Liver (tissue), 9 donors: ENCODE results near the gene KLF16. TPM values are rescaled to one million over a fixed set of nuclear protein-coding genes. Genes with fewer than 3 reads are reported as not detected.

Source experiments
- DNase-seq: peaks from one replicate; pipeline ENCODE4 v3.0.0-alpha.2; 2017; ENCODE audit warnings: low spot score
- H3K27ac ChIP-seq, 2 donors: one replicate each; pipeline ENCODE4 v1.7.0; 2013; ENCODE audit warnings: inconsistent platforms in 2 of 2, low read length in 2 of 2, control low read depth in 1 of 2, low read depth in 1 of 2, mild to moderate bottlenecking in 1 of 2
- H3K27me3 ChIP-seq, 4 donors: one replicate each; pipeline versions ENCODE4 v1.6.1 to v1.7.0; 2013; ENCODE audit warnings: low read length in 3 of 4, inconsistent platforms in 1 of 4, mild to moderate bottlenecking in 1 of 4, moderate library complexity in 1 of 4; ENCODE audit not compliant: control insufficient read depth in 4 of 4, insufficient read depth in 4 of 4
- H3K36me3 ChIP-seq, 4 donors: one replicate each; pipeline versions ENCODE4 v1.6.1 to v1.7.0; 2013; ENCODE audit warnings: low read length in 3 of 4, mild to moderate bottlenecking in 3 of 4, low read depth in 1 of 4, moderate library complexity in 1 of 4; ENCODE audit not compliant: control insufficient read depth in 4 of 4, insufficient read depth in 3 of 4
- H3K4me1 ChIP-seq, 4 donors: one replicate each; pipeline versions ENCODE4 v1.6.1 to v1.7.0; 2013; ENCODE audit warnings: low read length in 3 of 4, mild to moderate bottlenecking in 3 of 4, moderate library complexity in 1 of 4; ENCODE audit not compliant: control insufficient read depth in 4 of 4, insufficient read depth in 4 of 4
- H3K4me3 ChIP-seq, 3 donors: one replicate each; pipeline versions ENCODE4 v1.6.1 to v1.7.0; 2013; ENCODE audit warnings: low read length in 3 of 3, control low read depth in 1 of 3, low read depth in 1 of 3, mild to moderate bottlenecking in 1 of 3
- H3K9ac ChIP-seq, 2 donors: one replicate each; pipeline ENCODE4 v1.7.0; 2013; ENCODE audit warnings: low read length in 2 of 2, mild to moderate bottlenecking in 2 of 2, moderate library complexity in 2 of 2, control low read depth in 1 of 2, low read depth in 1 of 2
- H3K9me3 ChIP-seq, 4 donors: one replicate each; pipeline versions ENCODE4 v1.6.1 to v1.7.0; 2013; ENCODE audit warnings: low read length in 3 of 4; ENCODE audit not compliant: control insufficient read depth in 4 of 4
- ATF3 ChIP-seq: IDR thresholded peaks from 2 replicates; pipeline ENCODE4 v1.6.1; 2016; ENCODE audit warnings: antibody characterized with exemption
- CTCF ChIP-seq: fragments of 150-350 bp; IDR thresholded peaks from 2 replicates; pipeline ENCODE4 v1.5.1; 2017; ENCODE audit warnings: improper control_type of control experiment, low read depth, low read length; ENCODE audit not compliant: missing input control
- EGR1 ChIP-seq, 2 donors: IDR thresholded peaks; 2 replicates each; pipeline ENCODE4 v1.6.1; 2016 to 2018; ENCODE audit warnings: antibody characterized with exemption in 2 of 2, low read depth in 2 of 2
- FOXA1 ChIP-seq: IDR thresholded peaks from 2 replicates; pipeline ENCODE4 v1.6.1; 2016; ENCODE audit warnings: antibody characterized with exemption
- FOXA2 ChIP-seq: IDR thresholded peaks from 2 replicates; pipeline ENCODE4 v1.6.1; 2016; ENCODE audit warnings: antibody characterized with exemption
- HNF4G ChIP-seq: IDR thresholded peaks from 2 replicates; pipeline ENCODE4 v1.6.1; 2016; ENCODE audit warnings: antibody characterized with exemption
- JUND ChIP-seq, 2 donors: IDR thresholded peaks; 2 replicates each; pipeline ENCODE4 v1.6.1; 2016; ENCODE audit warnings: antibody characterized with exemption in 2 of 2
- NR2F2 ChIP-seq: IDR thresholded peaks from 2 replicates; pipeline ENCODE4 v1.6.1; 2016; ENCODE audit warnings: antibody characterized with exemption
- RAD21 ChIP-seq, 2 donors: IDR thresholded peaks; 2 replicates each; pipeline ENCODE4 v1.6.1; 2016; ENCODE audit warnings: antibody characterized with exemption in 2 of 2, mild to moderate bottlenecking in 2 of 2
- SP1 ChIP-seq: IDR thresholded peaks from 2 replicates; pipeline ENCODE4 v1.6.1; 2018; ENCODE audit warnings: antibody characterized with exemption, mild to moderate bottlenecking
- TAF1 ChIP-seq: conservative IDR thresholded peaks from 2 replicates; pipeline ENCODE4 v1.6.1; 2016; ENCODE audit warnings: antibody characterized with exemption, mild to moderate bottlenecking
- YY1 ChIP-seq: IDR thresholded peaks from 2 replicates; pipeline ENCODE4 v1.6.1; 2016; ENCODE audit warnings: antibody characterized with exemption, mild to moderate bottlenecking
- ZBTB33 ChIP-seq: IDR thresholded peaks from 2 replicates; pipeline ENCODE4 v1.6.1; 2016; ENCODE audit warnings: antibody characterized with exemption
- WGBS: extraction: QIAGEN DNeasy Blood & Tissue Kit; methylation state at CpG from one replicate; pipeline ENCODE4 v1.1.7; 2013; 5-methylcytosine and 5-hydroxymethylcytosine counted together
- polyA plus RNA-seq, 2 donors: library from polyadenylated mRNA; stranded (reverse) in 1 of 2; unstranded in 1 of 2; fragments of 200-250 nt in 1 of 2; fragments of >200 nt in 1 of 2; fragmentation: Nextera tagmentation in 1 of 2; extraction: Ambion mirVana in 1 of 2; gene quantifications; one replicate each; pipeline versions ENCODE4 v1.2.1 to v1.2.3, GENCODE V29; 2013 to 2015
- total RNA-seq, 2 donors: library from RNA; depleted of rRNA; stranded (reverse); fragments of >200 nt; gene quantifications; one replicate each; pipeline ENCODE4 v1.2.3, GENCODE V29; 2014
- TF ChIP-seq, protein P1 (sequence below): IDR thresholded peaks from 2 replicates; pipeline ENCODE4 v1.6.1; 2016; ENCODE audit warnings: antibody characterized with exemption
- TF ChIP-seq, protein P2 (sequence below): IDR thresholded peaks from 2 replicates; pipeline ENCODE4 v1.6.1; 2016; ENCODE audit warnings: antibody characterized with exemption, mild to moderate bottlenecking
- donor health status: healthy.
- donor health status: healthy.
- donor health status: healthy.
- donor health status: healthy.
- donor health status: healthy.

The KLF16 gene
- total and polyA plus RNA-seq, 4 donors = 1.2 to 14.8 (median 6.0) TPM

DNA sequence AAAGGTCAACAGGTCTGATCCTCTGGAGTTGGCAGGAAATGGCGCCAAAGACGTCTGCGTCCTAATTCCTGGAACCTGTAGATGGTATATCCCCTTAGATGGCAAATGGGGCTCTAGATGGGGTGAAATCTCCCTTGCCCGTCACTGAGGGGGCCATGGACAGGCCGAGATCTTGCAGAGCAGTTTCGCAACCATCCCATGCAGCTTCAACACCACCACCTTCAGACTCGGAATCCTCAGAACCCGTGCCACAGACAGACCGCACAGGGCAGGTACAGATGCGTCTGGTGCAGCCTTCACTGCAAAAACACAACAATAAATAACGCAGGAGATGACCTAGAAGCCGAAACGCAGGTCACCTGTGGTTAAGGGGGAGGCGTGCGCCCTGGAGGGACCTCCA is 32.8 kb downstream of the KLF16 start:
- Histone ChIP-seq H3K4me3 (no peak overlapping the region), H3K36me3 (peaks cover 0 to 7% (median 3%) of the 10 kb centered on the region in 4 donors), H3K27me3 (no peaks in the 10 kb centered on the region), H3K4me1 (peaks cover 18 to 65% (median 34%) of the 10 kb centered on the region in 4 donors), H3K27ac (no peak overlapping the region), H3K9me3 (no peaks in the 10 kb centered on the region), H3K9ac (no peak overlapping the region)
- DNase-seq = no peak
- WGBS = 92% methylated on average over 15 of the region's 15 CpGs
- TF ChIP-seq TAF1 (no peak), RAD21 (IDR thresholded peaks at IDR 0.05) (no peak), SP1 (no peak), YY1 (no peak), FOXA2 (no peak), ATF3 (no peak), NR2F2 (no peak), ZBTB33 (no peak), JUND (IDR thresholded peaks at IDR 0.05) (no peak), EGR1 (IDR thresholded peaks at IDR 0.05; ENCODE audit: low read depth in 2 of 2) (no peak), FOXA1 (no peak), HNF4G (no peak)
- TF ChIP-seq, protein P1, sequence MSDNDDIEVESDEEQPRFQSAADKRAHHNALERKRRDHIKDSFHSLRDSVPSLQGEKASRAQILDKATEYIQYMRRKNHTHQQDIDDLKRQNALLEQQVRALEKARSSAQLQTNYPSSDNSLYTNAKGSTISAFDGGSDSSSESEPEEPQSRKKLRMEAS = no peak
- TF ChIP-seq, protein P2, sequence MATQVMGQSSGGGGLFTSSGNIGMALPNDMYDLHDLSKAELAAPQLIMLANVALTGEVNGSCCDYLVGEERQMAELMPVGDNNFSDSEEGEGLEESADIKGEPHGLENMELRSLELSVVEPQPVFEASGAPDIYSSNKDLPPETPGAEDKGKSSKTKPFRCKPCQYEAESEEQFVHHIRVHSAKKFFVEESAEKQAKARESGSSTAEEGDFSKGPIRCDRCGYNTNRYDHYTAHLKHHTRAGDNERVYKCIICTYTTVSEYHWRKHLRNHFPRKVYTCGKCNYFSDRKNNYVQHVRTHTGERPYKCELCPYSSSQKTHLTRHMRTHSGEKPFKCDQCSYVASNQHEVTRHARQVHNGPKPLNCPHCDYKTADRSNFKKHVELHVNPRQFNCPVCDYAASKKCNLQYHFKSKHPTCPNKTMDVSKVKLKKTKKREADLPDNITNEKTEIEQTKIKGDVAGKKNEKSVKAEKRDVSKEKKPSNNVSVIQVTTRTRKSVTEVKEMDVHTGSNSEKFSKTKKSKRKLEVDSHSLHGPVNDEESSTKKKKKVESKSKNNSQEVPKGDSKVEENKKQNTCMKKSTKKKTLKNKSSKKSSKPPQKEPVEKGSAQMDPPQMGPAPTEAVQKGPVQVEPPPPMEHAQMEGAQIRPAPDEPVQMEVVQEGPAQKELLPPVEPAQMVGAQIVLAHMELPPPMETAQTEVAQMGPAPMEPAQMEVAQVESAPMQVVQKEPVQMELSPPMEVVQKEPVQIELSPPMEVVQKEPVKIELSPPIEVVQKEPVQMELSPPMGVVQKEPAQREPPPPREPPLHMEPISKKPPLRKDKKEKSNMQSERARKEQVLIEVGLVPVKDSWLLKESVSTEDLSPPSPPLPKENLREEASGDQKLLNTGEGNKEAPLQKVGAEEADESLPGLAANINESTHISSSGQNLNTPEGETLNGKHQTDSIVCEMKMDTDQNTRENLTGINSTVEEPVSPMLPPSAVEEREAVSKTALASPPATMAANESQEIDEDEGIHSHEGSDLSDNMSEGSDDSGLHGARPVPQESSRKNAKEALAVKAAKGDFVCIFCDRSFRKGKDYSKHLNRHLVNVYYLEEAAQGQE = no peak

DNA sequence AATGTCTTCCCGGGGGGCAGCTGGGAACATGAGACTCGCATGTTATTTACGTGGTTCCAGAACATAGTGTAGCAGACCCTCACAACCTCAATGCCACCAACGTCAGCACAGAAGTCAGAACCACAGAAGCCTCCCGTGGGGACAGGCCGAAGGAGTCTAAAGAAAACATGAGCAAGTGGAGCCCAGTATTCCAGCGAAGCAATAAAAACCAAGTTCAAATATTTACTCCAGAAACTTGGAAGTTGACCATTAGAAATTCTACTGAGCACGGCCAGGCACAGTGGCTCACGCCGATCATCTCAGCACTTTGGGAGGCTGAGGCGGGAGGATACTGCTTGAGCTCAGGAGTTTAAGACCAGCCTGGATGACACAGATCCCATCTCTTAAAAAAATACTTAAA is 33.4 kb downstream of the KLF16 start:
- TF ChIP-seq CTCF (no peak), NR2F2 (no peak)
- TF ChIP-seq, protein P2 = no peak
- no peak overlapping the region for H3K27ac ChIP-seq
- 58% methylated on average over 11 of the region's 11 CpGs for WGBS
- H3K27me3 ChIP-seq = no peaks in the 10 kb centered on the region
- no peak for DNase-seq
- H3K9ac ChIP-seq = no peak overlapping the region
- no peaks in the 10 kb centered on the region for H3K9me3 ChIP-seq
- peaks cover 0 to 7% (median 3%) of the 10 kb centered on the region in 4 donors for H3K36me3 ChIP-seq
- peaks cover 18 to 63% (median 33%) of the 10 kb centered on the region in 4 donors for H3K4me1 ChIP-seq
- no peak overlapping the region for H3K4me3 ChIP-seq
